NK-92 (cell line): ENCODE measurements around the gene REC114.
"Not testable (repeated sequence)": the region's sequence is repeated elsewhere in the genome, so short reads cannot be mapped to it uniquely, and the experiment has no call there.

Source experiments
- DNase-seq: peaks from one replicate; lab custom pipeline; 2025; ENCODE audit not compliant: unreplicated experiment; lab: John Stamatoyannopoulos, UW

REC114 gene

DNA sequence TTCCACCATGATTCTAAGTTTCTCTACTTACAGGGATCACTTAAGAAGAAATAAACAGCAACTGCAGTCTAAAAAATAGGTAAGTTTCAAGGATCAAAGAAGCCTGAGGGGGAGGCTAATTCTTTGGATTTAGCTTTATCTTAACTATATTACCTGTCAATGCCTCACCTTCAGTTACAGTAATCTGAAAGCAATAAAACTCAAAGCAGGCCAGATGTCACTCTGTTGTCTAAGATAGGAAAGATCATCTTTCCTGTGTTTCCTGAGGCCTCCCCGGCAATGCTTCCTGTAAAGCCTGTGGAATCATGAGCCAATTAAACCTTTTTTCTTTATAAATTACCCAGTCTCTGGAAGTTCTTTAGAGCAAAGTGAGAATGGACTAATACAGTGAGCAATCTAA is 130.1 kb downstream of the REC114 start:
- DNase-seq, result no peak

GRCh38 chr15:73573572-73573971 is 130.6 kb downstream of the REC114 start:
- no peak for DNase-seq

- no peak for DNase-seq
These were observed 132.8 kb downstream of the REC114 start for GRCh38 chr15:73575636-73576247.

- DNase-seq, result not testable (repeated sequence)
These were observed 134.6 kb downstream of the REC114 start for GRCh38 chr15:73577593-73577992.

- DNase-seq, result no peak
These were observed 135.1 kb downstream of the REC114 start for GRCh38 chr15:73578026-73578425.

GRCh38 chr15:73582851-73583379 is 140.0 kb downstream of the REC114 start:
- no peak for DNase-seq

- DNase-seq, result no peak
These were observed 140.6 kb downstream of the REC114 start for GRCh38 chr15:73583544-73583943.

- no peak for DNase-seq
These were observed 141.9 kb downstream of the REC114 start for GRCh38 chr15:73584699-73585420.

- no peak for DNase-seq
These were observed 143.1 kb downstream of the REC114 start for GRCh38 chr15:73585871-73586654.

DNA sequence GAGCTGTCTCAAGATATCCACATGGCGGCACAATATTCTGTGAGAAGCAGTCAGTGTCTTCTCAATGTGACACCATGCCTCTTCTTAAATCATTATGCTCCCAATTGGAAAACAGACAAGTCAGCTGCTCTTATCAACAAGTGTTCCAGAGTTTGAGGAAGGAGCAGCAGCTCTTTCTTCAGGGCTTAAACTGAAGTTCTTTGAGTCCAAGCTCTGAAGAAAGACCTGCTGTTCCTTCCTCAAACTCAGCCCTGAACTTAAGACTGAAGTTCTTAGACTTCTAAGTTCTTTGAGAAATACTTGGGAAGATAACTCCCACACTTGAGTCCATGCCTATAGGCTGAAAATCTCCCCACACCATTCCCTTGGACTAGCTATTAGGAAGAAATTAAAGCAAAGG is 146.8 kb downstream of the REC114 start:
- no peak for DNase-seq

- DNase-seq, result no peak
These were observed 147.3 kb downstream of the REC114 start for GRCh38 chr15:73590263-73590662.

GRCh38 chr15:73593304-73594074 is 150.5 kb downstream of the REC114 start:
- DNase-seq, result no peak

DNA sequence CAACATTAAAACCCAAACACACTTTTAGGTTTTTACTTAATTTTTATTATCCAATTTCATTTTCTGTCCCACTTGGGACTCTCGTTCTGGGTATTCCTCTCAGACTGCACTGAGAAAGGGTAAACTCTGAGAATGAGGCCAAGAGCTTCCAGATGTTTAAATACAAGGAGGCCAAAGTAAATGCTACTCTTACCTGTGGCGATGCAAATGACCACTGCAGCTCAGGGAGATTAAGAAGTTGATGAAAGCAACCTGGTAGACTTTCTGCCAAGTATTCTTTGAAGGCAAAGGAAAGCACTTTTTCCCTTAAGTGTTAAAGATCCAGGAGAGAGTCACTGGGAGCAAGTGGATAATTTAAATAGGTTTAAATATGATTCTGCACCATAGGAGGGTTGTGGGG is 151.1 kb downstream of the REC114 start:
- no peak for DNase-seq

DNA sequence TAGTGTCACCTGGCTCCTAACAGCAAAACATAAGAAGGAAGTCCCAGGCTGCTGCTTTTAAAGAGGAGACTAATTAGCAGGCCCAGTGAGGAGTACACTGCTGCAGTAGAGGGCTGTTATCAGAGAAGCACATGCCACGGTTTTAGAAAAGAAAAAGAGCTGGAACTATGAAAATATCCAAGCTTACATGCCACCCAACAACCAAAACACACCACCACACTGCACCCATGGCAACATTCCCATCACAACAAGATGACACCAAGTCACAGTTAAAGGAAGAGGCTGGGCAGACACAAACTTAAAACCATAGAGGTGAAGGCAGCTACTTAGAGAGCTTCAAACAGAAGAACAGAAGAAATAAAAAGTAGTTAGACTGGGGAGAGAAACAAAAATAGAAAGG is 153.2 kb downstream of the REC114 start:
- no peak for DNase-seq

DNA sequence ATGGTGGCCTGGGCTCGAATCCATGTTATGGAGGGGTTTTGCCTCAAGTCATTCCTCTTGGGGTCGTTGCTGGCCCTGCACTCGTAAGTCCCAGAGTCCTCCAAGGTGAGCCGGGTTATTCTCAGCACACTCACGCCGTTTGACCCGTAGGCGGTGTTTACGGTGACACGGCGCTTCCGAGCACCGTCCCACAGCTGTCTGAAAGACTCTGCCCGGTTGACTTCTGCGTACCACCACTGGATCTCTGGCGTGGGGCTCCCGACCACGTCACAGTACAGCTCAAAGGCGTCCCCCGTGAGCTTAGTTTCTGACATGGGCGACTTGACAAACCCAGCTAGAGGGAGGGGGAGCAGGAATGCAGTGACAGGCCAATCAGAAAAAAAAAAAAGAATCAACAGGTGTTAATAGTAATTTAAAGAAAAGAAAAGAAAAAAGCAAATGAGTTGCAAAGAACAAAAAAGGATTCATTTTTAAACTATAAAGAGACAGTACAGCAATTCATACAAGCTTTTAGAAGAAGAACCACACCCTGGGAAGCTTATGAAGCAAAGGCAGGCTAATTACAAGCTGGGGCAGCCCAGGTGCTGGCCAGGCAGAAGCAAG is 154.2 kb downstream of the REC114 start:
- no peak for DNase-seq

DNA sequence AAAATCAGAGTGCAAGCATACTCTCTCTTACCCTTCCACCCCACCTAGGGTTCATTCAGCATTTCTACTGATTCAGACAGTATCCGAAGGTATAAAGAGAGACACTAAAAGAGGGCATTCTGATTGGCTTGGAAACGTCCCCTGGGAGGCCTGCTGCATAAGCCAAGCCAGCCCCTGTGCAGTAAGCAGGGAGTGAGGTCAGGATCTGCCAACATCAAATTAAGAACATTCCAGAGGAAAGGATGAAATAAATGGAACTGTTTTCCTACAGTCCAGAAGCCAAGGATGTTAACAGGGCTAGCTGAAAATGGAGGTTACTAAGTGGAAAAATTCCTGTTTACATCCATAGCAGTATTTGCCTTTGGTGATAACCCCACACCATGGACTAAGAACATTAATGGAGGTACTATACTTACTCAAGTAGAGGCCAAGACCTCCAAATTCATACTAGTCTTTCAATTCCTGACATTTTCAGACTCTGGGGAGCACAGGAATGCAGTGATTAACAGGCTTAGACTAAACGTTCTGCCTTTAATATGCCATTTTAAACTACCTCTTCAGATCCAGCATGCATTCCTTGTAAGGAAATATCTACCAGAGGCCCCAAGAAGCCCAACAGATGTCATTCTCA is 155.7 kb downstream of the REC114 start:
- no peak for DNase-seq

DNA sequence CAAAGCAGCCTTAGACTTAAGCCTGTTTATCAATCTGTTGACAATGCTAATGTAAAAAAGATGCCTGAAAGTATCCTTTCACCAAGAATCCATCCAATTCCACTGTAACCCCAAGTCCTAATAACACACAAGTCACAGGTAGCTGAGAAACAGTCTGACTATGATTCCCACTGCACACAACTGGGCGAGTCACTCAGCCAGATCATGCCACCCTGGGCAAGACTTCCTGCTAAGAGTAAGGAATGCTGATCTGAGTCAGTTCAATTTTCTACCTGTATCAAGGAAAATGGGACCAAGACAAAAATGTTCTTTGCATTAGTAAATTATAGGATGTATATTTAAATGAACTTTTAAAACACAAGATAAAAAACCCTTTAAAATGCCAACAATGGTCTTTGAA is 157.0 kb downstream of the REC114 start:
- no peak for DNase-seq

DNA sequence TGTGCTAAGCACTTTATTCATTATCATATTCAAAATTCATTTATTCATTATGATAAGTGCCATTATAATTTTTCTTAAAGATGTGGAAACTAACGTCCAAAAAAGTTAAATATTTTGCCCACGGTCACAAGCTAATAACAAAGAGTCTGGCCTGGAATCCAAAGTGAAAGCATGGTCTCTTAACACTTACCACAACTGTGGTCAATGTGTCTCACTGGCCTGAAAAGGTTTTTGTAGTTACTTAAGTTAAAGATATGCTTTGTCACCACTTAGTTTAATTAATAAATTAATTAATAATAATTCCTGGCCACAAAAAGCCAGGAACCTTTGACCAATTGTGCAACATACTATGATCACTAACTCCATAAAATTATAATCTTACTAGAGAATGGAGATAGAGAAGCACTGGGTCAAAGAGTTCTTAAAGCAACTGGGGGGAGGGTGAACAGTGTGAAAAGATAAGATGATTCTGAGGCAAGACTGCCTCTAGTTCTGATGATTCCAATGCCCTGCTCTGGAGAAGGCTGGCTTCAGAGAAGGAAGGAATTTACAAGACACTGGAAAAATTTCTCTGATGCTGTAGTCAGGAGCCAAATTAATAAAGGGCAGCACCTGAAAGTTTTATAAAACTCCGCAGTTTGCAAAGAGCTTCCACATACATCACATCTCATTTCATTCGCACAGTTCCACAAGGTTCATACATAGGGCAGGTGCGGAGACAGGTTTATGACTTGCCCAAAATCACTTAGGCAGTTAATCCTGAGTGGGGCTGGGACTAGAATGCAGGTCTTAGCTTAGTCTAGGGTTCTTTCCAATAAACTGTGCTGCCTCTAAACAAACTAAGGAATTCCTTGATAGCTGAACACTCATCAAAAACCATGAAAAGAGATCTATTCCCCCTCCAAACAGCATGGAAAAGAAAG is 157.7 kb downstream of the REC114 start:
- no peak for DNase-seq
